Activated CD8-positive, alpha-beta memory T cell treated with anti-CD3 and anti-CD28 coated beads, Interleukin-2, amount 50 U/mL, for 1 hour (primary cell): ENCODE measurements around the gene OLFML3.

ENCODE experiments used
- DNase-seq: peaks from one replicate; pipeline ENCODE4 v3.0.0-alpha.2; 2020; ENCODE audit errors: extremely low read depth

The OLFML3 gene

GRCh38 chr1:114025609-114026401, 46.5 kb downstream of the OLFML3 start:
- no peak for DNase-seq

GRCh38 chr1:114026797-114027196, 47.5 kb downstream of the OLFML3 start:
- DNase-seq, result no peak
